ENCODE measurements around the gene SH3PXD2A.

DNA sequence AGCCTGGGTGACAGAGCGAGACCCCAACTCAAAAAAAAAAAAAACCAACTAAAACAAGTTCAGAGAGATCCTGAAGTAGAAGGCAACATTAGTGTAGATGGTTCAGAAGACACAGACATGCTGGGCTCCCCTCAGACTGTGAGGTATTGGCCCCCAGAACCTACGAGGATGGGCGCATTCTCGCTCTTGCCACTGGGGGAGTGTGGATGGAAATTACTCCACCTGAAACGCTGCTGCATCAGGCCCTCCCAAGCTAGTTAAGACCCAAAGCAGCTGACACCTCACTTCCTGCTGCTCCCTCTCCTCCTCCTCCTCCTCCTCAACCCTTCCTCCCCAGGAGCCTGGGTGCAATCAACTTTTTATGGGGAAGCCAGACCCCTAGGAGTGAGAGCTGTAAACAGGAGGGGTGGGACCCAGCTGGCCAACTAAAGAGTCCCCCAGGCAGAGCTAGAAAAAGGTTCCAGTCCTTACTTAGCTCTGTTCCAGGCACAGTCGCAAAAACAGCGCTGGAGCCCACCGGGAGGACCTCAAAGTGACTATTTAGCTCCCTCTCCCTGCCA lies 7.4 kb downstream of the SH3PXD2A start:
- TF ChIP-seq PAX5 (IDR thresholded peaks at IDR 0.05; ENCODE audit: insufficient read depth, low read length, severe bottlenecking), result no peak
- TF ChIP-seq POLR2AphosphoS5 (IDR thresholded peaks at IDR 0.05; ENCODE audit: low read depth, low read length), result no peak
- TF ChIP-seq POLR2A (IDR thresholded peaks at IDR 0.05; ENCODE audit: low read depth, low read length), result no peak
- no peak for TF ChIP-seq TAF1 (IDR thresholded peaks at IDR 0.05; ENCODE audit: low read depth, low read length)
- TF ChIP-seq SPI1 (IDR thresholded peaks at IDR 0.05; ENCODE audit: low read depth, low read length), result no peak
- no peak for TF ChIP-seq POU2F2 (IDR thresholded peaks at IDR 0.05; ENCODE audit: low read depth, low read length)

All from GM12891 (cell line).